ENCODE data around the gene TRAF3.
"Not testable (repeated sequence)": the region's sequence is repeated elsewhere in the genome, so short reads cannot be mapped to it uniquely, and the experiment has no call there.

TRAF3 gene

DNA sequence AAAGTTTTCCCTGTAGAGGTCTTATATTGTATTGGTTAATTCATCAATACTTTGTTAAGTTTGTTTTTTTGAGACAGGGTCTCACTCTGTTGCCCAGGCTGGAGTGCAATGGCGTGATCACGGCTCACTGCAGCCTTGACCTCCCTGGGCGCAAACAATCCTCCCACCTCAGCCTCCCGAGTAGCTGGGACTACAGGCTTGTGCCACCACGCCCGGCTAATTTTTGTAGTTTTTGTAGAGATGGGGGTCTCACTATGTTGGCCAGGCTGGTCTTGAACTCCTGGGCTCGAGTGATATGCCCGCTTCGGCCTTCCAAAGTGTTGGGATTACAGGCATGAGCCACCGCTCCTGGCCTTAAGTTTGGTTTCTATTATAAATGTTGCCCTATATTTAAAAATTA lies 149.6 kb downstream of the TRAF3 start:
- not testable (repeated sequence) for H3K36me3 ChIP-seq (ENCODE audit: control insufficient read depth in 5 of 5, insufficient read depth in 5 of 5, low read length in 5 of 5); H3K27ac ChIP-seq (ENCODE audit: low read depth, low read length); H3K9me3 ChIP-seq (ENCODE audit: control insufficient read depth in 5 of 5, low read length in 5 of 5); H3K4me3 ChIP-seq (ENCODE audit: low read depth in 1 of 5, low read length in 5 of 5); H3K9ac ChIP-seq (ENCODE audit: low read length in 5 of 5)
- peaks cover 0 to 48% (median 37%) of the 10 kb centered on the region in 5 donors for H3K4me1 ChIP-seq (ENCODE audit: control insufficient read depth in 5 of 5, insufficient read depth in 5 of 5, low read length in 5 of 5)
- H3K27me3 ChIP-seq (ENCODE audit: control insufficient read depth in 5 of 5, insufficient read depth in 4 of 5, low read length in 5 of 5): peaks cover 33 to 57% (median 47%) of the 10 kb centered on the region in 5 donors

DNA sequence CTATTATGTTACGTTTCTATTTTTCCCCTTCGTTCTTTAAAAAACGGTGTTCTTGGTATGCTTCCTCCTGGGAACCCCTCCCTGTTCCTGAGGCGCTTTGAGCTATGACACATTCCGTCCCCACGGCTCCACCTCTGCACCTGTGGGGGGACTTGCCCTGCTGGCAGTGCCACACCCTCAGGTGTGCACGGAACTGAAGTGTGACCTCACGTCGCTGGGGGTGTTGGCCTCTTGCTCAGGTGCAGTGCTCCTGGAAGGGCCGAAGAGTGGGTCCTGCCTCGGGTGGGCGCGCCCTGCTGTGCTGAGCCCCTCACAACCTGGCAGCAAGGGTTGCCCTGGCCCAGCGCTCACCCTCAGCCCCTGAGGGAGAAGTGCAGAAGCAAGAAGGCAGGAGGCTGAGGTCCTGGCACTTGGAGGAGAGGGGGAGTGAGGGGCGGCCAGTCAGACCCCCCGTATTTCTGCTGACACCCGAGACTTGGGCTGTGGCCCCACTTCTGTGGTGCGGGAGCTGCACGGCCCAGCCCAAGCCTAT lies 150.2 kb downstream of the TRAF3 start:
- Histone ChIP-seq H3K27ac (ENCODE audit: low read depth, low read length) (no peak overlapping the region), H3K9me3 (ENCODE audit: control insufficient read depth in 5 of 5, low read length in 5 of 5) (no peaks in the 10 kb centered on the region), H3K27me3 (ENCODE audit: control insufficient read depth in 5 of 5, insufficient read depth in 4 of 5, low read length in 5 of 5) (peaks cover 33 to 53% (median 44%) of the 10 kb centered on the region in 5 donors), H3K4me1 (ENCODE audit: control insufficient read depth in 5 of 5, insufficient read depth in 5 of 5, low read length in 5 of 5) (peaks cover 0 to 48% (median 37%) of the 10 kb centered on the region in 5 donors), H3K9ac (ENCODE audit: low read length in 5 of 5) (no peak overlapping the region), H3K4me3 (ENCODE audit: low read depth in 1 of 5, low read length in 5 of 5) (peak overlapping the region in 1 of 5 donors; percentile 42), H3K36me3 (ENCODE audit: control insufficient read depth in 5 of 5, insufficient read depth in 5 of 5, low read length in 5 of 5) (peaks cover 0 to 11% (median 1%) of the 10 kb centered on the region in 5 donors)

DNA sequence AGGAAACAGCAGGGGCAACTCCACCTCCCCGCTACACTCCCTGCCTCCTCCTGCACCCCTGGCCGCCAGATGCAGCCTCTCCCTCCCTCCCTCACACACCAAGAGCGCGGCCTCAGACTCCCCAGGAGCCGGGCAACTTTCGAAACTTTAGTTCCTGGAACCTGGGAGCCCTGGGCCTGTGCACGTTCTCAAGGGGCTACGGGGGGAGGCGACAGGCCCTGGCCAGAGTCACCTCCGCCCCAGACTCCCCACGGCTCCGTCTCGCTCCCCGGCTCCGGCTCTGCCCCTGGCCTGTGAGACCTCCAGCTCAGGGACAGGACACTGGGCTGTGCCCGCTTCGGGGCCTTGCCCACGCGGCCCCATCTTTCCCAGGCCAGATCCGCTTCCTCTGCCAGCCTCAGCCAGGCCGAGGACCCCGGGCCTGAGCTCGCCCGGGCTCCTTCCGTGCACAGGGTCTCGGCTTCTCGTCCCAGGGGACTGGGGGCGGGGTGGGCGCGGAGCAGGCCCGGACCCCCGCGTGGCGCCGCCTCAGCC lies 150.7 kb downstream of the TRAF3 start:
- H3K4me1 ChIP-seq (ENCODE audit: control insufficient read depth in 5 of 5, insufficient read depth in 5 of 5, low read length in 5 of 5): peaks cover 0 to 43% (median 33%) of the 10 kb centered on the region in 5 donors

DNA sequence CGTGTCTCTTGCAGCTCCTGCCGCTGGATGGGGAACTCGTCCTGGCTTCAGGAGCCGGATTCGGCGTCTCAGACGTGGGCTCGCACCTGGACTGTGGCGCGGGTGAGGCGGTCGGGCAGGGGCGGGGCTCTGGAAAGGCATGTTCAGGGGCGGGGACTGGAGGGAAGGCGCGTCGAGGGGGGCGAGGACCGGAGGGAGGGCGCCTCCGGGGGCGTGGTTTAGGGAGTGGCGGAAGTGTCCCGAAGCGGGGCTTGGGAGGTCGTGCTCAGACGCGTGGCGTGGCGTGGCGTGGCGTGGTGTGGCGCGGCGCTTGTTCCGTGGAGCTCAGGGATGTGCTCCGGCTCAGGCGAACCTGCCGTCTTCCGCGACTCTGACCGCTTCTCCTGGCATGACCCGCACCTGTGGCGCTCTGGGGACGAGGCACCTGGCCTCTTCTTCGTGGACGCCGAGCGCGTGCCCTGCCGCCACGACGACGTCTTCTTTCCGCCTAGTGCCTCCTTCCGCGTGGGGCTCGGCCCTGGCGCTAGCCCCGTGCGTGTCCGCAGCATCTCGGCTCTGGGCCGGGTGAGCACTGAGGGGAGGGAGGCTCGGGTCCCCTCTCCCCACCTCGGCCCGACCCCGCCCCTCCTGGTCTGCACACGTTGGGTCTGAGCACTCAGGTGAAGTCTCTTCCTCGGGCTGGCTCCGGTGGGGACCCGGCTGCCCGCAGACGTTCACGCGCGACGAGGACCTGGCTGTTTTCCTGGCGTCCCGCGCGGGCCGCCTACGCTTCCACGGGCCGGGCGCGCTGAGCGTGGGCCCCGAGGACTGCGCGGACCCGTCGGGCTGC lies 151.4 kb downstream of the TRAF3 start:
- Histone ChIP-seq H3K4me1 (ENCODE audit: control insufficient read depth in 5 of 5, insufficient read depth in 5 of 5, low read length in 5 of 5) (peaks cover 0 to 36% (median 28%) of the 10 kb centered on the region in 5 donors), H3K9ac (ENCODE audit: low read length in 5 of 5) (peak overlapping the region in 1 of 5 donors; percentile 74)

More for the DNA sequence above, 150.7 kb downstream of the TRAF3 start:
- H3K9me3 ChIP-seq (ENCODE audit: control insufficient read depth in 5 of 5, low read length in 5 of 5): no peaks in the 10 kb centered on the region
- peak overlapping the region in 4 of 5 donors; percentile 42 to 71 (median 57) for H3K4me3 ChIP-seq (ENCODE audit: low read depth in 1 of 5, low read length in 5 of 5)
- H3K27me3 ChIP-seq (ENCODE audit: control insufficient read depth in 5 of 5, insufficient read depth in 4 of 5, low read length in 5 of 5): peaks cover 28 to 52% (median 44%) of the 10 kb centered on the region in 5 donors
- peaks cover 0 to 15% (median 5%) of the 10 kb centered on the region in 5 donors for H3K36me3 ChIP-seq (ENCODE audit: control insufficient read depth in 5 of 5, insufficient read depth in 5 of 5, low read length in 5 of 5)
- no peak overlapping the region for H3K27ac ChIP-seq (ENCODE audit: low read depth, low read length)
- peak overlapping the region in 1 of 5 donors; percentile 74 for H3K9ac ChIP-seq (ENCODE audit: low read length in 5 of 5)

DNA sequence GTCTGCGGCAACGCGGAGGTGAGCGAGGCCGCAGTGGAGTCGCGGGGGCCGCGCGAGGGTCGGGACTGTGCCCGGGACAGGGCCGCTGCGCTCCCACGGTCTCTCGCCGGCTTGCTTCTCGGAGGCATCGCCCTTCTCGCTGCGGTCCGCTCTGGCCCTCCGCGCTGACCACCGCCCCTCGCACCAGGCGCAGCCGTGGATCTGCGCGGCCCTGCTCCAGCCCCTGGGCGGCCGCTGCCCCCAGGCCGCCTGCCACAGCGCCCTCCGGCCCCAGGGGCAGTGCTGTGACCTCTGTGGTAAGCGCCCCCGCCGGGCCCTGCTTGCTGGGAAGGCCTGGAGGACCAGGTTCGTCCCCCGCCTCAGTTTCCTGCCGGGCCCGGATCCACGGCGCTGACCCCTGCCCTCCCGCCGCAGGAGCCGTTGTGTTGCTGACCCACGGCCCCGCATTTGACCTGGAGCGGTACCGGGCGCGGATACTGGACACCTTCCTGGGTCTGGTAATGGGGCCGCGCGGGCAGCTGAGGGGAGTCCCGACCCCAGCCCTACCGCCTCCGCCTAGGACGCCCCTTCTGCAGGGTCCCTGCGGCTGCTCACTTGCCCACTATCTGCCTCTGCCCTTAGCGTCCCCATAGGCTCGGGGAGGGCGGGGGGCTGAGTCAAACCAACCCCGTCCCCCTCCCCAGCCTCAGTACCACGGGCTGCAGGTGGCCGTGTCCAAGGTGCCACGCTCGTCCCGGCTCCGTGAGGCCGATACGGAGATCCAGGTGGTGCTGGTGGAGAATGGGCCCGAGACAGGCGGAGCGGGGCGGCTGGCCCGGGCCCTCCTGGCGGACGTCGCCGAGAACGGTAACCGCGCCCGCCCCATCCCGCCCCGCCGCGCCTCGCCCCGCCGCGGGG lies 152.2 kb downstream of the TRAF3 start:
- H3K9ac ChIP-seq (ENCODE audit: low read length in 5 of 5): no peak overlapping the region
- peaks cover 16 to 36% (median 30%) of the 10 kb centered on the region in 5 donors for H3K27me3 ChIP-seq (ENCODE audit: control insufficient read depth in 5 of 5, insufficient read depth in 4 of 5, low read length in 5 of 5)
- H3K27ac ChIP-seq (ENCODE audit: low read depth, low read length): no peak overlapping the region
- peak overlapping the region in 3 of 5 donors; percentile 49 to 71 (median 65) for H3K4me3 ChIP-seq (ENCODE audit: low read depth in 1 of 5, low read length in 5 of 5)
- H3K9me3 ChIP-seq (ENCODE audit: control insufficient read depth in 5 of 5, low read length in 5 of 5): no peaks in the 10 kb centered on the region
- peaks cover 0 to 28% (median 15%) of the 10 kb centered on the region in 5 donors for H3K36me3 ChIP-seq (ENCODE audit: control insufficient read depth in 5 of 5, insufficient read depth in 5 of 5, low read length in 5 of 5)
- H3K4me1 ChIP-seq (ENCODE audit: control insufficient read depth in 5 of 5, insufficient read depth in 5 of 5, low read length in 5 of 5): peaks cover 0 to 32% (median 25%) of the 10 kb centered on the region in 5 donors

More for the DNA sequence above, 151.4 kb downstream of the TRAF3 start:
- H3K4me3 ChIP-seq (ENCODE audit: low read depth in 1 of 5, low read length in 5 of 5): peak overlapping the region in 4 of 5 donors; percentile 42 to 71 (median 57)
- H3K9me3 ChIP-seq (ENCODE audit: control insufficient read depth in 5 of 5, low read length in 5 of 5): no peaks in the 10 kb centered on the region
- H3K36me3 ChIP-seq (ENCODE audit: control insufficient read depth in 5 of 5, insufficient read depth in 5 of 5, low read length in 5 of 5): peaks cover 0 to 22% (median 12%) of the 10 kb centered on the region in 5 donors
- peaks cover 21 to 45% (median 39%) of the 10 kb centered on the region in 5 donors for H3K27me3 ChIP-seq (ENCODE audit: control insufficient read depth in 5 of 5, insufficient read depth in 4 of 5, low read length in 5 of 5)
- H3K27ac ChIP-seq (ENCODE audit: low read depth, low read length): no peak overlapping the region

DNA sequence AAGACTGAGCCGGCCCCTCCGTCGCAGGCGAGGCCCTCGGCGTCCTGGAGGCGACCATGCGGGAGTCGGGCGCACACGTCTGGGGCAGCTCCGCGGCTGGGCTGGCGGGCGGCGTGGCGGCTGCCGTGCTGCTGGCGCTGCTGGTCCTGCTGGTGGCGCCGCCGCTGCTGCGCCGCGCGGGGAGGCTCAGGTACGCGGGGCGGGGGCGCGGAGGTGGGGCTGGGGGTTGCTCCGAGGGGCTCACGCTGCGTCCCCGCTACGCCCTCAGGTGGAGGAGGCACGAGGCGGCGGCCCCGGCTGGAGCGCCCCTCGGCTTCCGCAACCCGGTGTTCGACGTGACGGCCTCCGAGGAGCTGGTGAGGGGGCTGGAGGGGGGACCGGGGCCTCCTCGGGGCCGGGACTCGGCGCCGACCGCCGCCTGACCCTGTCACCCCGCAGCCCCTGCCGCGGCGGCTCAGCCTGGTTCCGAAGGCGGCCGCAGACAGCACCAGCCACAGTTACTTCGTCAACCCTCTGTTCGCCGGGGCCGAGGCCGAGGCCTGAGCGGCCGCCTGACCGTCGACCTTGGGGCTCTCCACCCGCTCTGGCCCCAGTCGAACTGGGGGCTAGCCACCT lies 153.0 kb downstream of the TRAF3 start:
- peaks cover 0 to 32% (median 25%) of the 10 kb centered on the region in 5 donors for H3K4me1 ChIP-seq (ENCODE audit: control insufficient read depth in 5 of 5, insufficient read depth in 5 of 5, low read length in 5 of 5)
- no peak overlapping the region for H3K27ac ChIP-seq (ENCODE audit: low read depth, low read length)
- peaks cover 0 to 28% (median 15%) of the 10 kb centered on the region in 5 donors for H3K36me3 ChIP-seq (ENCODE audit: control insufficient read depth in 5 of 5, insufficient read depth in 5 of 5, low read length in 5 of 5)
- peak overlapping the region in 1 of 5 donors; percentile 71 for H3K4me3 ChIP-seq (ENCODE audit: low read depth in 1 of 5, low read length in 5 of 5)
- H3K9ac ChIP-seq (ENCODE audit: low read length in 5 of 5): no peak overlapping the region
- no peaks in the 10 kb centered on the region for H3K9me3 ChIP-seq (ENCODE audit: control insufficient read depth in 5 of 5, low read length in 5 of 5)
- H3K27me3 ChIP-seq (ENCODE audit: control insufficient read depth in 5 of 5, insufficient read depth in 4 of 5, low read length in 5 of 5): peaks cover 11 to 31% (median 23%) of the 10 kb centered on the region in 5 donors

DNA sequence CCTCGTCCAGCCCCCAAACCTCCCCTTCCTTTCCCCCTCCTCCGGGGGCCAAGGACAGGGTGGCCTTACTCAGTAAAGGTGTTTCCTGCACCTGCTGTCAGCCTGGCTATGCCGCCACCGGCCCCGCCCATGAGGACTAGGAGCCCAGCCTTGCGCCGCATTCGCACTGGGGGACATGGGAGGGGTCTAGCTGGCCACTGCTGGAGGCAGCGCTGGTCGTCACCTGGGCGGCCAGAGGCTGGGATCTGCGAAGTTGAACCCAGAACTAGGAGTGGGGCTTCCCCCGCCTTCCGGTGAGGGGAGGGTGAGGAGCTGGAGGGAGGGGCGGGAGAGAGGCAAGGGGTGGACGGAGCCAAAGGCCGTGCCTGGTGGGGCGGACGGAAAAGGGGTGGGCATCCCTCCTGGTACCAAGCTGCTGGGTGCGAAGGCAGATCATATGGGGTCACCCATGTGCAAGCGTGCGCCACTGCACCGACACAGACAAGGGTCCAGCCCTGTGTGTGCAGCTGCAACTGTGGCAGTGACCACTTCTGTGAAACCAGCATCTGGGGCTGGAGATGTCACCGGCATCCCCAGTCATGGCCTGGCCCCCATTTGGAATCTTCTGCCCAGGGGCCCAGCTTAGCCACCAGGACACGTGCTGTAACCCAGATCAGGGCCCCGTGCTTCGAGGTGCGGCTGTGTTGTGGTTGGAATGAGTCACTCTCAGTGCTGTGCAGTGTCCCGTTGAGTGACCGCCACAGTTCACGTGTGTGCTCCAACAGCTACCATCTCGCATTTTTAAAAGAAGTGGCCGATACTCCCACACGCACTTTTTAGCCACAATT lies 153.7 kb downstream of the TRAF3 start:
- no peak overlapping the region for H3K27ac ChIP-seq (ENCODE audit: low read depth, low read length)
- no peak overlapping the region for H3K4me3 ChIP-seq (ENCODE audit: low read depth in 1 of 5, low read length in 5 of 5)
- peaks cover 0 to 32% (median 25%) of the 10 kb centered on the region in 5 donors for H3K4me1 ChIP-seq (ENCODE audit: control insufficient read depth in 5 of 5, insufficient read depth in 5 of 5, low read length in 5 of 5)
- no peaks in the 10 kb centered on the region for H3K9me3 ChIP-seq (ENCODE audit: control insufficient read depth in 5 of 5, low read length in 5 of 5)
- peaks cover 11 to 24% (median 16%) of the 10 kb centered on the region in 5 donors for H3K27me3 ChIP-seq (ENCODE audit: control insufficient read depth in 5 of 5, insufficient read depth in 4 of 5, low read length in 5 of 5)
- H3K36me3 ChIP-seq (ENCODE audit: control insufficient read depth in 5 of 5, insufficient read depth in 5 of 5, low read length in 5 of 5): peaks cover 0 to 28% (median 16%) of the 10 kb centered on the region in 5 donors
- H3K9ac ChIP-seq (ENCODE audit: low read length in 5 of 5): no peak overlapping the region

DNA sequence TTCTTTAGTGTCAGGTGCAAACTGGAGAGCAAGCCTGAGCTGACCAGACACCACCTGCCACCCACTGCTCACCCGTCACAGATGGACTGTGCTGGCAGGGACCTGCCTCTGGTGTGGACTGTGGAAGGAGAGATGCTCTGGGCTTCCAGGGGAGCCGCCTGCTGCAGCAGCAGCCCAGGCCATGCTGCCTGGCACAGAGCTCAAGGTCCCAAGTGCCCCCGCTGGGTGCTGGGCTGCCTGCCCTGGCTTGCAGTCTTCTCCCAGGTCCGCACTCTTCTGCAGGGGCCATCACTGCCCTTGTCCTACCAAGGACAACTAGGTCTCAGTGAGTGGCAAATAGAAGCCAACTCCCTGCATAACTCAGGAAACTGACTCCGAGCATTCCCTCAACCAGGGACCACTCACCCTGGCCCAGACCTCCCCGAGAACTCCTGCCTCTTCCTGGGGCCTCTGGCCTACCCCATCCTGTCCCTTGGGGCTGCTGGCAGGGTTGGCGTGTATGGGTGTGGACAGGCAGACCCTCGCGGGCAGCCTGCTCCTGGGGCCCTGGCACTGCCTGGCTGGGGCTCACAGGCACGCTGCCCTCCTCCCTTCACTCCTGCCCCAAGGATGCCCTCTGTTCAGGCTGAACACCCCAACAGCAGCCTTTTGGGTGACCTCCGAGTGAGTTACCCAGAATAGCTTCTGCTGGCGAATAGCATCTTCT lies 154.5 kb downstream of the TRAF3 start:
- H3K27me3 ChIP-seq (ENCODE audit: control insufficient read depth in 5 of 5, insufficient read depth in 4 of 5, low read length in 5 of 5): peaks cover 11 to 22% (median 16%) of the 10 kb centered on the region in 5 donors
- no peaks in the 10 kb centered on the region for H3K9me3 ChIP-seq (ENCODE audit: control insufficient read depth in 5 of 5, low read length in 5 of 5)
- peaks cover 0 to 36% (median 23%) of the 10 kb centered on the region in 5 donors for H3K36me3 ChIP-seq (ENCODE audit: control insufficient read depth in 5 of 5, insufficient read depth in 5 of 5, low read length in 5 of 5)
- no peak overlapping the region for H3K9ac ChIP-seq (ENCODE audit: low read length in 5 of 5)
- peaks cover 0 to 32% (median 25%) of the 10 kb centered on the region in 5 donors for H3K4me1 ChIP-seq (ENCODE audit: control insufficient read depth in 5 of 5, insufficient read depth in 5 of 5, low read length in 5 of 5)
- H3K27ac ChIP-seq (ENCODE audit: low read depth, low read length): no peak overlapping the region
- H3K4me3 ChIP-seq (ENCODE audit: low read depth in 1 of 5, low read length in 5 of 5): no peak overlapping the region

All from subcutaneous abdominal adipose tissue (tissue), 5 donors.